RWPE1 (cell line): ENCODE measurements around the gene OGFOD2.
A peak's percentile ranks its signal among the peaks of the same experiment; 100 is the strongest.

ENCODE experiments used
- CTCF ChIA-PET: fragments of 350-600 bp; sonication (Branson Sonifier 250); formaldehyde crosslinking; extraction: SDS; loops from one replicate; lab custom pipeline; 2021; lab: Yijun Ruan, JAX
- POLR2A ChIA-PET: fragments of 400-600 bp; formaldehyde crosslinking; extraction: SDS; loops from one replicate; lab custom pipeline; 2020; ENCODE audit warnings: antibody characterized with exemption; ENCODE audit not compliant: low non-redundant PET; lab: Yijun Ruan, JAX
- DNase-seq: peaks from one replicate; pipeline ENCODE4 v3.0.0; 2012; ENCODE audit warnings: low spot score
- H3K27ac ChIP-seq: fragments of 450-650 bp; 2 replicates; pipeline ENCODE4 v1.5.1; 2017
- CTCF ChIP-seq: fragments of 450-650 bp; conservative IDR thresholded peaks from 2 replicates; pipeline ENCODE4 v1.5.1; 2017; ENCODE audit warnings: low read depth, mild to moderate bottlenecking

OGFOD2 gene

DNA sequence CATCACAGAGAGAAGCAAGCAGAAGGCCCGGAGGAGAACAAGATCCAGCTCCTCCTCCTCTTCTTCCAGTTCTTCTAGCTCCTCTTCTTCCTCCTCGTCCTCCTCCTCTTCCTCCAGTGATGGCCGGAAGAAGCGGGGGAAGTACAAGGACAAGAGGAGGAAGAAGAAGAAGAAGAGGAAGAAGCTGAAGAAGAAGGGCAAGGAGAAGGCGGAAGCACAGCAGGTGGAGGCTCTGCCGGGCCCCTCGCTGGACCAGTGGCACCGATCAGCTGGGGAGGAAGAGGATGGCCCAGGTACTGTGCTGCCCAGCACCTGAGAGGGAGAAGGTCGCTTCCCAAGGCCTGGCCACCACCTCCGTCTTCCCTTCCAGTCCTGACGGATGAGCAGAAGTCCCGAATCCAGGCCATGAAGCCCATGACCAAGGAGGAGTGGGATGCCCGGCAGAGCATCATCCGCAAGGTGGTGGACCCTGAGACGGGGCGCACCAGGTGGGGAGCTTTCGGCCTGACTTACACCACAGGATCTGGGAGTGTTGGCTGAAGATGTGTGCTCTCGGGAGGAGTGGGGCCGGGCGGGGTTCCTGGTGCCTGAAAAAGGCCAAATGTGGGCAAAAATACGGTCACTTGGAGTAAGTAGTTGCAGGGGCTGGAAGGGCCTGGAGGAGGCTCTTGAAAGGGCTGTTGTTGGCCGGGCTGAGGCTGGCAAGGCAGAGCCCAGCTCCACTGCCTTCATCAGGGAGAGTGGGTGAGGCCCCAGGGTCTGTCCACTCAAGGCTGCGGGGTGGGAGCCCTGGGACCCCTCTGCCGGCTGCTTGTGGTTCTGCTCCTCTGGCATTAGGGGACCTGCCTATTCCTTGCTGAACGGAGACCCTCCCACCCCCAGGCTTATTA is 6.8 kb downstream of the OGFOD2 start:
- peak overlapping the region; percentile 97 for H3K27ac ChIP-seq
- ChIA-PET CTCF (no interaction called here), POLR2A (interaction anchor here (0.5 kb wide), 1 partner anchor 218 kb away, joined by 5 read pairs; no protein-coding TSS in a partner anchor)

DNA sequence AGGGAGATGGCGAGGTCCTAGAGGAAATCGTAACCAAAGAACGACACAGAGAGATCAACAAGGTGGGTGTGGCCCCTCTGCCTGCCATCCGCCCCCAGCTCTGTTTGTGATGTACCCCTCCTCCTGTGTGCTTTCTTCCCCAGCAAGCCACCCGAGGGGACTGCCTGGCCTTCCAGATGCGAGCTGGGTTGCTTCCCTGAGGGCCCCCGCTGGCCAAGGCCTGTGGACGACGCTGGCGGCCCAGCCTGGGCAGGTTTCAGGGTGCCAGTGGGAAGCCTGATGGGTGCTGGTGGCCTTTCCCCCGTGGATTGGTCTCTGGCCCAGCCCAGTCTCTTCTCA is 7.4 kb downstream of the OGFOD2 start:
- no peak for TF ChIP-seq CTCF
- CTCF ChIA-PET: interaction anchor here (0.7 kb wide), 1 partner anchor 147 kb away, joined by 4 read pairs; no protein-coding TSS in a partner anchor
- H3K27ac ChIP-seq: peak overlapping the region; percentile 97
- DNase-seq: no peak
- POLR2A ChIA-PET: interaction anchor here (0.5 kb wide), 1 partner anchor 37 kb away, joined by 3 read pairs; no protein-coding TSS in a partner anchor

More for the DNA sequence above, 6.8 kb downstream of the OGFOD2 start:
- TF ChIP-seq CTCF: no peak
- no peak for DNase-seq

DNA sequence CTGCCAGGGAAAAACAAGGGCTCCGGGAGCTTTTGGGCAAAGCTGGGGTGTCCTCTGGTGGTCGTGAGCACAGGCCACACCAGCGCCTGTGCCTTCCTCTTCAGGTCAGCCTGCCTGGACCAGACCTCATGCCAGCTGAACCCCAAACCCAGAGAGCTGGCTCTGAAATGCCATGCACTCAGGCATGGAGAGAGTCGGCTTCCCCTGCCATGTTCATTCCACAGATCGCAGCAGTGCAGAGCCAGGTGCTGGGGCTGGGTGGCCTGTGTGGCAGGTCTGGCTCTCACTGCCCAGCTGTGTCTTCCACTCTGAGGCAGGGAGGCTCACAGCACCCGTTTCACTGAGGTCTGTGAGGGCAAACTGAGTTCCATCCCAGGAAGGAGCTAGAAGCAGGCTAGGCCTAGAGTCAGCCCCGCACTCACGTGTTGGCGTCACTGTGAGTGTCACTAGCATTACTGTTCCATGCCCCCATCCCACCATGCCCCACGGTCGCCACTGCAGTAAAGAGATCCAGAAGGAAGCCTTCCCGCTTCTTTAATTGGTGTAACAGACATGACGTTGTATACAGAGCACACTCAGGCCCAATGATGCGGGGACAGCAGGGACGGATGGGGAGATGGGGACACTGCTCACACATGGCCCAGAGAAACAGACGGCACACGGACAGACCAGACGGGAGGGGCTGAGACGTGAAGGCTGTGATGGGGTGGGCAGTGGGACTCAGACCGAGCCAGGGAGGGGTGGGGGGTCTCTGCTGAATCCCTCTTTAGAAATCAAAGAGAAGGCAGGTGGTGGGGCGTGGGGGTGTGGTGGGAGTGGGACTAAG is 8.1 kb downstream of the OGFOD2 start:
- ChIA-PET POLR2A (interaction anchor here (0.5 kb wide), 1 partner anchor 36 kb away, joined by 3 read pairs; no protein-coding TSS in a partner anchor), CTCF (interaction anchor here (0.7 kb wide), 1 partner anchor 147 kb away, joined by 4 read pairs; no protein-coding TSS in a partner anchor)
- no peak for TF ChIP-seq CTCF
- peak overlapping the region; percentile 97 for H3K27ac ChIP-seq
- DNase-seq: no peak

DNA sequence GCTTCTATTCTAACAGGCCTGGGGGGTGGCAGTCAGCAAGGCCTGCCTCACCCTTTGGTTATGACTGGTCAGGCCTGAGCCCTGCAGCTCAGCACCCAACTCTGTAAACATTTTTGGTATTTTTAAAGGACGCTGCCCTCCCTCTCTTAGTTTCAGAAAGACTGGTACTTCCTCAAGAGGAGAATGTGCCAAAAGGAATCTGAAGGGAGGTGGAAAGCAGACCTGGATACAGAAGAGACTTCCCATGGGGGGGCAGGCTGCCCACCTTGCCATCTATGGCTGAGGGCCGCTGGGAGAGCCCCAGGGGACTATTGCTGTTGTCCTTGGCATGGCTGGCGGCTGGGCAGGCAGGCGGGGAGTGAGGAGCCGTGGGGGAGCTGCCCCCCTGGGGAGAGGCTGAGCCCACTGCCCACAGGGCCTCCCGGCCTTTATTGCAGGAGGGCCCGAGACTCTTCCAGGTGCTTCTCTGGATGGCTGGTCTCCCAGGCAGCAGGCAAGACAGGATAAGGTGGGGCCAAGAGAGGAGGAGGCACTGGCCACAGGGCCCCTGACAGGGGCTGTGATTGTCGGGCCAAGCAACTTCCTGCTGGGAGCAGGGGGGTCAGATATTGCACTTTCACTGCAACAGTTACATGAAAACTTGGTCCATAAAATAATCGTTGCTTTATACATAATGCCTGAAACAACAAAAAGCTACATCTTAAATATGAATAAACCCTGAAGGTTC is 8.9 kb downstream of the OGFOD2 start:
- TF ChIP-seq CTCF: no peak
- no peak for DNase-seq
- ChIA-PET CTCF (no interaction called here), POLR2A (interaction anchor here (0.6 kb wide), 1 partner anchor 8 kb away, joined by 3 read pairs; the partner anchor contains the start of gene OGFOD2)
- peak overlapping the region; percentile 97 for H3K27ac ChIP-seq

- TF ChIP-seq CTCF: no peak
- H3K27ac ChIP-seq: peak overlapping the region; percentile 97
- ChIA-PET CTCF (no interaction called here), POLR2A (interaction anchor here (0.6 kb wide), 1 partner anchor 9 kb away, joined by 3 read pairs; the partner anchor contains the start of gene OGFOD2)
- no peak for DNase-seq
Observed at GRCh38 chr12:122984612-122985337, 9.7 kb downstream of the OGFOD2 start.
